HG03060 (cell line): ENCODE measurements around the gene ACADS.

Source experiments
- ATAC-seq: cut with Tn5 transposase; IDR thresholded peaks from one replicate; pipeline ENCODE4 v1.9.1; 2021; ENCODE audit warnings: low read depth, moderate number of reproducible peaks; ENCODE audit not compliant: unreplicated experiment

Gene ACADS

DNA sequence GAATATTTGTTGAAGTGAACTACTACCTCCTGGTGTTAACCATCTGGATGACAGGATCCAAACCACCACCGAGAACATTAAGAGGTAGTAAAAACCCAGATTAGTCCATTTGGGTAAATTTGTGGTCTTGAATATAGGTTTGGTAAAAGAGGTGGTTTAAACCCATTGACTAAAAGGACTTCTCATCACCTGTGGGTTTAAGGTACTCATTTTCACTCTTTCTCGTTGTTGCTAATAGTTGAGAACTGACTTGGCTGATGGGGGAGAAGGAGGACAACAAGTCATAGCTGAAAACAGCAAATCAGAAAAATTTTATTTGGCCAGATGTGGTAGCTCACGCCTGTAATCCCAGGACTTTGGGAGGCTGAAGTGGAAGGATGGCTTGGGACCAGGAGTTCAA, 59.2 kb downstream of the ACADS start:
- no peak for ATAC-seq

DNA sequence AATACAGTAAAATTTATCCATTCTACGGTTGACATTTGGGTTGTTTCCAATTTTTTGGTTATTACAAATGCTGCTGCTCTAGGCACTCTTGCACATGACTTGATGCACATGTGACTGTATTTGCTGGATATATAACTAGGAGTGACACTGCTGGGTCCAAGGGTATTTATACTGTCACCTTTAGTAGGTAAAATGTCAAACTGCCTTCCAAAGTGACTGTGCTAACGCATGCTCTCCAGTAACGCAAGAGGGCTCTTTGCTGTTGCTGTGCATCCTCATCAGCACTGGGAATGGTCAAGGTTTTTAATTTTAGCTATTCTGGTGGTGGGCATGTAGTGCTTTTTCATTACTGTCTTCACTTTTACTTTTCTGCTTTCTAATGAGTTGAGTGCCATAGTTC, 62.3 kb downstream of the ACADS start:
- no peak for ATAC-seq
